GM12865 (cell line): ENCODE data around the gene ZCCHC3.

Experiments used
- DNase-seq: peaks from one replicate; pipeline ENCODE4 v3.0.0; 2010; ENCODE audit warnings: low read depth
- H3K4me3 ChIP-seq: 2 replicates; pipeline ENCODE4 v1.5.1; 2011; ENCODE audit warnings: mild to moderate bottlenecking, low read depth, low read length, control low read depth
- CTCF ChIP-seq: IDR thresholded peaks from 2 replicates; pipeline ENCODE4 v1.5.1; 2011; ENCODE audit warnings: low read length, control low read depth, low read depth, inconsistent platforms; ENCODE audit not compliant: insufficient read depth; ENCODE audit errors: missing control alignments

ZCCHC3 gene

GRCh38 chr20:346033-346639 is 48.8 kb downstream of the ZCCHC3 start:
- no peak for DNase-seq
- no peak for TF ChIP-seq CTCF
- H3K4me3 ChIP-seq, result peak overlapping the region; percentile 96

- peak within 1 kb of the TSS; percentile 96 for H3K4me3 ChIP-seq
- DNase-seq, result peak; percentile 69
- no peak for TF ChIP-seq CTCF
Measured at GRCh38 chr20:346640-347316, 49.4 kb downstream of the ZCCHC3 start, which contains the start of gene NRSN2. TSS of gene NRSN2 (plus strand) at chr20:347111. CDS start at chr20:349644, 2,533 bp downstream.

GRCh38 chr20:347317-347639 is 49.9 kb downstream of the ZCCHC3 start:
- peak overlapping the region; percentile 96 for H3K4me3 ChIP-seq
- TF ChIP-seq CTCF, result no peak
- no peak for DNase-seq

- DNase-seq, result peak; percentile 96
Measured at GRCh38 chr20:347640-348484, 50.5 kb downstream of the ZCCHC3 start.

GRCh38 chr20:348972-349841 is 51.8 kb downstream of the ZCCHC3 start:
- DNase-seq, result no peak
- no peak overlapping the region for H3K4me3 ChIP-seq
- TF ChIP-seq CTCF, result no peak

More at GRCh38 chr20:347640-348484, 50.5 kb downstream of the ZCCHC3 start:
- peak overlapping the region; percentile 96 for H3K4me3 ChIP-seq
- TF ChIP-seq CTCF, result no peak
